GM13977 (cell line): ENCODE data around the gene SP8.
A peak's percentile ranks its signal among the peaks of the same experiment; 100 is the strongest.

Experiments
- DNase-seq: peaks from one replicate; pipeline ENCODE4 v3.0.0; 2012; ENCODE audit warnings: low spot score
- CTCF ChIP-seq: IDR thresholded peaks from 2 replicates; pipeline ENCODE4 v1.5.1; 2012; ENCODE audit warnings: mild to moderate bottlenecking, control low read depth; ENCODE audit not compliant: insufficient read depth; ENCODE audit errors: extremely low read depth, missing control alignments
- in situ Hi-C: fragments of 300-500 bp; cut with MboI; formaldehyde crosslinking; loops from one replicate; pipeline ENCODE4 v1.12.0; 2022; ENCODE audit warnings: low sequenced_read_pairs, low pct_unique_long_range_greater_than_20kb, mixed read lengths, inconsistent platforms; ENCODE audit not compliant: unreplicated experiment

SP8 gene

GRCh38 chr7:20783700-20784387 lies 2.8 kb downstream of the SP8 start:
- in situ Hi-C loops = no loop called here
- no peak for TF ChIP-seq CTCF
- no peak for DNase-seq

- in situ Hi-C loops = no loop called here
- no peak for TF ChIP-seq CTCF
- no peak for DNase-seq
Measured at GRCh38 chr7:20783125-20783699, 3.5 kb downstream of the SP8 start.

- no peak for TF ChIP-seq CTCF
- no peak for DNase-seq
- in situ Hi-C loops = no loop called here
Measured at GRCh38 chr7:20779041-20779440, 7.6 kb downstream of the SP8 start.

GRCh38 chr7:20778063-20778721 lies 8.5 kb downstream of the SP8 start:
- DNase-seq = peak; percentile 70
- TF ChIP-seq CTCF = peak; percentile 60
- in situ Hi-C loops = no loop called here

- TF ChIP-seq CTCF = no peak
- in situ Hi-C loops = no loop called here
- DNase-seq = no peak
Measured at GRCh38 chr7:20777377-20778062, 9.2 kb downstream of the SP8 start.

GRCh38 chr7:20776942-20777341 lies 9.7 kb downstream of the SP8 start:
- DNase-seq = no peak
- in situ Hi-C loops = no loop called here
- TF ChIP-seq CTCF = no peak
